Endothelial cell of umbilical vein (primary cell): Measurements from ENCODE around the gene ANO4. TPM values are rescaled to one million over a fixed set of nuclear protein-coding genes. Genes with fewer than 3 reads are reported as not detected.

ENCODE experiments used
- BruUV-seq: library from RNA; stranded (reverse); fragments of 400-500 nt; replicated peaks from 2 replicates; lab custom pipeline; 2021; lab: Mats Ljungman, UMichigan
- CTCF ChIA-PET: fragments of 300-600, 350-600 bp; sonication (Branson Sonifier 250); formaldehyde crosslinking; loops from one replicate; lab custom pipeline; 2021; ENCODE audit warnings: antibody characterized with exemption, inconsistent platforms; lab: Charles Lee
- POLR2A ChIA-PET: fragments of 300-600, 350-600 bp; sonication (Branson Sonifier 250); formaldehyde crosslinking; loops from one replicate; lab custom pipeline; 2021; ENCODE audit warnings: antibody characterized with exemption, inconsistent platforms; lab: Charles Lee
- DNase-seq: peaks from one replicate; pipeline ENCODE4 v3.0.0-alpha.2; 2011; ENCODE audit warnings: low read depth, low spot score
- FAIRE-seq: peaks from 2 replicates; lab custom pipeline; 2011; peaks lifted over from hg19 to GRCh38; lab: Jason Lieb, UNC
- H2AFZ ChIP-seq: 2 replicates; pipeline ENCODE4 v1.6.0; 2012; ENCODE audit warnings: low read depth, low read length, control low read depth, inconsistent platforms
- H3K27ac ChIP-seq: 2 replicates; pipeline ENCODE4 v1.5.1; 2011; ENCODE audit warnings: low read depth, mild to moderate bottlenecking, control low read depth, low read length, moderate library complexity; ENCODE audit not compliant: insufficient read depth
- H3K27me3 ChIP-seq, 2 experiments: 2 replicates each; pipeline versions ENCODE4 v1.6.0 to v1.6.1; 2011; ENCODE audit warnings: low read length in 2 of 2, mixed read lengths in 1 of 2; ENCODE audit not compliant: control insufficient read depth in 2 of 2, insufficient read depth in 2 of 2
- H3K36me3 ChIP-seq, 2 experiments: 2 replicates in 1 of 2; 3 replicates in 1 of 2; pipeline ENCODE4 v1.5.1; 2011; ENCODE audit warnings: low read length in 2 of 2, mild to moderate bottlenecking in 1 of 2, moderate library complexity in 1 of 2; ENCODE audit not compliant: control insufficient read depth in 2 of 2, insufficient read depth in 2 of 2; ENCODE audit errors: extremely low read depth in 1 of 2
- H3K4me1 ChIP-seq: 3 replicates; pipeline ENCODE4 v1.5.1; 2011; ENCODE audit warnings: mild to moderate bottlenecking, low read length; ENCODE audit not compliant: control insufficient read depth, insufficient read depth; ENCODE audit errors: extremely low read depth
- H3K4me2 ChIP-seq: 2 replicates; pipeline ENCODE4 v1.6.1; 2011; ENCODE audit warnings: low read length, control low read depth, mixed read lengths; ENCODE audit not compliant: insufficient read depth
- H3K4me3 ChIP-seq, 3 experiments: fragments of 200-600 bp in 1 of 3; sonication (generic), shearing (Covaris generic) in 1 of 3; replicated peaks in 1 of 3; 2 replicates each; pipeline ENCODE4 v1.5.1; 2011 to 2016; ENCODE audit warnings: control low read depth in 3 of 3, low read length in 3 of 3, mild to moderate bottlenecking in 2 of 3, inconsistent platforms in 1 of 3, low read depth in 1 of 3, moderate library complexity in 1 of 3; ENCODE audit not compliant: insufficient read depth in 1 of 3
- H3K79me2 ChIP-seq: 2 replicates; pipeline ENCODE4 v1.6.0; 2012; ENCODE audit warnings: low read length, inconsistent platforms; ENCODE audit not compliant: control insufficient read depth, insufficient read depth
- H3K9ac ChIP-seq: replicated peaks from 2 replicates; pipeline ENCODE3; 2011; ENCODE audit warnings: low read length, control low read depth; ENCODE audit not compliant: insufficient read depth; ENCODE audit errors: extremely low read depth
- H3K9me1 ChIP-seq: replicated peaks from 3 replicates; pipeline ENCODE4 v1.6.0; 2011; ENCODE audit warnings: mild to moderate bottlenecking, low read length; ENCODE audit not compliant: control insufficient read depth, insufficient read depth; ENCODE audit errors: extremely low read depth
- H3K9me3 ChIP-seq: replicated peaks from 2 replicates; pipeline ENCODE4 v1.5.1; 2012; ENCODE audit warnings: low read length, inconsistent platforms; ENCODE audit not compliant: control insufficient read depth, insufficient read depth
- H4K20me1 ChIP-seq: replicated peaks from 2 replicates; pipeline ENCODE3; 2011; ENCODE audit warnings: mild to moderate bottlenecking, low read length; ENCODE audit not compliant: control insufficient read depth, insufficient read depth; ENCODE audit errors: extremely low read depth
- CTCF ChIP-seq, 2 donors: IDR thresholded peaks; 1 replicate in 1 of 2; 2 replicates in 1 of 2; pipeline ENCODE4 v1.5.1; 2011; ENCODE audit warnings: low read length in 2 of 2, mild to moderate bottlenecking in 2 of 2, moderate library complexity in 2 of 2, control low read depth in 1 of 2, inconsistent platforms in 1 of 2, low read depth in 1 of 2; ENCODE audit not compliant: insufficient read depth in 1 of 2; ENCODE audit errors: extremely low read depth in 1 of 2
- EZH2 ChIP-seq: IDR thresholded peaks from 2 replicates; pipeline ENCODE4 v1.6.1; 2012; ENCODE audit warnings: borderline replicate concordance, low read depth, mild to moderate bottlenecking, moderate library complexity, low read length, inconsistent platforms; ENCODE audit not compliant: severe bottlenecking
- FOS ChIP-seq: IDR thresholded peaks from 2 replicates; pipeline ENCODE4 v1.6.1; 2011; ENCODE audit warnings: mild to moderate bottlenecking, low read length, moderate library complexity, borderline replicate concordance; ENCODE audit not compliant: insufficient read depth
- GATA2 ChIP-seq: IDR thresholded peaks from 2 replicates; pipeline ENCODE4 v1.7.0; 2011; ENCODE audit warnings: low read depth, mild to moderate bottlenecking, moderate library complexity, mixed read lengths, low read length; ENCODE audit not compliant: insufficient read length, insufficient read depth
- JUN ChIP-seq: IDR thresholded peaks from 2 replicates; pipeline ENCODE4 v1.6.1; 2011; ENCODE audit warnings: borderline replicate concordance, low read depth; ENCODE audit not compliant: insufficient read length, insufficient read depth
- MAX ChIP-seq: IDR thresholded peaks from 2 replicates; pipeline ENCODE4 v1.6.1; 2011; ENCODE audit not compliant: insufficient read depth, insufficient read length
- MYC ChIP-seq: IDR thresholded peaks from one replicate; pipeline ENCODE4 v1.6.1; 2011; ENCODE audit warnings: mild to moderate bottlenecking, low read depth, low read length
- POLR2A ChIP-seq: IDR thresholded peaks from 2 replicates; pipeline ENCODE4 v1.6.1; 2012; ENCODE audit warnings: low read depth, mild to moderate bottlenecking, control low read depth, low read length
- POLR2AphosphoS5 ChIP-seq: IDR thresholded peaks from 2 replicates; pipeline ENCODE4 v1.6.1; 2012; ENCODE audit warnings: low read depth, mild to moderate bottlenecking, control low read depth, low read length, moderate library complexity; ENCODE audit not compliant: insufficient read depth
- dilution Hi-C: fragments of 300-500 bp; cut with MboI; formaldehyde crosslinking; loops from one replicate; pipeline ENCODE4 v1.15.0; 2019; ENCODE audit warnings: low sequenced_read_pairs; ENCODE audit not compliant: extremely low pct_ligation_motif_present
- intact Hi-C: fragments of 100-400 bp; cut with micrococcal nuclease; formaldehyde crosslinking; loops from one replicate; pipeline ENCODE4 v1.10.0; 2022
- polyA plus RNA-seq, 4 experiments: library from polyadenylated mRNA; depleted of rRNA in 3 of 4; stranded (reverse) in 3 of 4; unstranded in 1 of 4; fragments of >200 nt; gene quantifications; 2 replicates each; pipeline versions ENCODE4 v1.2.1 to v1.2.3, GENCODE V29; 2011 to 2012; ENCODE audit warnings: missing spikeins in 1 of 4
- total RNA-seq: library from RNA; stranded (reverse); gene quantifications from 2 replicates; pipeline ENCODE4 v1.2.3, GENCODE V29; 2021

Gene ANO4
- total and polyA plus RNA-seq, 2 donors (not counting 3 experiments of a cell fraction or from before 2014, with no cell fraction given) = 0.25 TPM; not detected in 1

GRCh38 chr12:101064721-101065120 lies 270.1 kb downstream of the ANO4 start:
- TF ChIP-seq POLR2A = no peak
- no peak for TF ChIP-seq MAX
- no peak for TF ChIP-seq FOS
- no peak for TF ChIP-seq JUN
- no peak for TF ChIP-seq EZH2
- no peak for TF ChIP-seq CTCF (IDR thresholded peaks at IDR 0.05; ENCODE audit: extremely low read depth in 1 of 2, insufficient read depth in 1 of 2, low read depth in 1 of 2, low read length in 2 of 2)
- TF ChIP-seq MYC = no peak
- no peak for TF ChIP-seq GATA2
- no peak for TF ChIP-seq POLR2AphosphoS5
- H3K79me2 ChIP-seq = no peaks in the 10 kb centered on the region
- H3K9me1 ChIP-seq = no peaks in the 10 kb centered on the region
- H3K36me3 ChIP-seq = no peaks in the 10 kb centered on the region
- H3K9me3 ChIP-seq = no peaks in the 10 kb centered on the region
- no peak overlapping the region for H3K27ac ChIP-seq
- intact Hi-C loops = no loop called here
- H3K27me3 ChIP-seq = no peaks in the 10 kb centered on the region
- ChIA-PET POLR2A (no interaction called here), CTCF (interaction anchor here (1.0 kb wide), 1 partner anchor 13 kb away, joined by 3 read pairs; no protein-coding TSS in a partner anchor)
- BruUV-seq = no TSS peak
- no peak overlapping the region for H2AFZ ChIP-seq
- FAIRE-seq (no peak), DNase-seq (no peak)
- H3K9ac ChIP-seq = no peak overlapping the region
- dilution Hi-C loops = no loop called here
- H4K20me1 ChIP-seq = no peaks in the 10 kb centered on the region
- H3K4me2 ChIP-seq = no peak overlapping the region
- H3K4me3 ChIP-seq = no peak overlapping the region
- H3K4me1 ChIP-seq = no peaks in the 10 kb centered on the region
